ENCODE data around the gene STAT3.
"Not testable (repeated sequence)": the region's sequence is repeated elsewhere in the genome, so short reads cannot be mapped to it uniquely, and the experiment has no call there.

The STAT3 gene

GRCh38 chr17:42388381-42389134 is at the start of gene STAT3:
TSS of gene STAT3 (minus strand) at chr17:42388442. CDS start at chr17:42348516, 39,926 bp downstream.
- peak; percentile 99 for DNase-seq

DNA sequence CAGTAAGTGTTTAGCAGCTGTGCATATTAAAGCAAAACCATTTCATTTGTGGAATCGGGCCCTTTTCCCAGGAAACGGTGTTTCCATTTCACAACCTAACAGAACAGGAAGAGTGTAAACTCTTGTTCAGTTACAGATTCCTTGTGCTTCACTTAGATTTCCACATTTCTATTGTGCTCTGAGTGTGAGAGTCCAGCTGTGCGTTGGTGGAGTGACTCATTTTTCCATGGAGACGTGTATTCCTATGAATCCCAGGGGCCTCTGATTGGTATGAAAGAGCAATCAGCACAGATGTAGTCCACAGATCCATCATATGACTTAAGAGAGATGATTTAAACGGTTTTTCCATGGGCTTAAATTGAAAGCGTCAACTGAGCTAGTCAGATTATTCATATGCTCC is 48.1 kb upstream of the STAT3 start:
- no peak for DNase-seq

GRCh38 chr17:42431758-42432161 is 43.5 kb upstream of the STAT3 start:
- no peak for DNase-seq

GRCh38 chr17:42429726-42430447 is 41.6 kb upstream of the STAT3 start:
- no peak for DNase-seq

- DNase-seq: peak; percentile 97
Observed at GRCh38 chr17:42428141-42428944, 40.1 kb upstream of the STAT3 start.

DNA sequence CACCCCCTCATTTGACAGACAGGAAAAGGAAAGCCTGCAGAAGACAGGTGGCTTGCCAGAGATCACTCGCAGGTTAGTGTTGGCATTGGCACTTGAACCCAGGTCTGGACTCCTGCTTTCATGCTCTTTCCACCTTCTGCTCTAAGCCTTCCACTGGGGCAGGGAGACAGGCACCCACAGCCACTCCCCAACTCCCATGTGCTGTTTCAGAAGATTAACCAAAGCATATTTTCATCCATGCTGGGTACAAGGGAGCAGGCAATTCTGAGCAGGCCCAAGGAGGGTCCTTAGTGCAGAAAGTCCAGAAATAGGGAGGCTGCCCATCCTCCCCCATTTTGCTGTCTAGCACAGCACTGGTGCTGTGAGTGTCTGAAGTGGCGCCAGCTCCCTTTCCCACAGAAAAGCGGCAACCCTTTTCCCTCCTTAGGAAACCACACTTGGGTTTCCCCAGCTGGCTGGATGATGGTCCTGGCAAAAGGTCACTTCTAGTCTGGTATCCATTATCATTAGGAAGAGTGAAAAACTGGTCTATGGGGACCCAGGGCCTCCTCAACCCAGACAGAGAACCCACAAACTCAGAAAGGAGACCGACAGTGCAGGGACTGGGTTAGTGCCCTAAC is 36.9 kb upstream of the STAT3 start:
- no peak for DNase-seq

DNA sequence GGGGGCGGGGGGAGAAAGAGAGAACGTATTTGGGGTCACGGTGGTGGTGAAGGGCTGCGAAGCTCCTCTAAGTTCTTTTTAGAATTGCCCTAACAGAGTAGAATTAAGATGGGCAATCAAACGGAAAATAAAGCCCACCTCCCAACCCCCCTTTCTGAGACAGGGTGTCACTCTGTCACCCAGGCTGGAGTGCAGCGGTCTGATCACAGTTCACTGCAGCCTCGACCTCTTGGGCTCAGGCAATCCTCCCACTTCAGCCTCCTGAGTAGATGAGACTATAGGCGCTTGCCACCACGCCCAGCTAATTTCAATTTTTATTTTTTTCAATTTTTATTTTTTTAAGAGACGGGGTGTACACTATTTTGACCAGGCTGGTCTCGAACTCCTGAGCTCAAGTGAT is 35.5 kb upstream of the STAT3 start:
- DNase-seq: no peak

GRCh38 chr17:42422958-42423712 is 34.9 kb upstream of the STAT3 start, which contains the start of gene CAVIN1:
TSS of gene CAVIN1 (minus strand) at chr17:42423256. CDS start at chr17:42423097, 159 bp downstream.
- DNase-seq: peak; percentile 98

- no peak for DNase-seq
Observed at GRCh38 chr17:42422412-42422957, 34.2 kb upstream of the STAT3 start.

DNA sequence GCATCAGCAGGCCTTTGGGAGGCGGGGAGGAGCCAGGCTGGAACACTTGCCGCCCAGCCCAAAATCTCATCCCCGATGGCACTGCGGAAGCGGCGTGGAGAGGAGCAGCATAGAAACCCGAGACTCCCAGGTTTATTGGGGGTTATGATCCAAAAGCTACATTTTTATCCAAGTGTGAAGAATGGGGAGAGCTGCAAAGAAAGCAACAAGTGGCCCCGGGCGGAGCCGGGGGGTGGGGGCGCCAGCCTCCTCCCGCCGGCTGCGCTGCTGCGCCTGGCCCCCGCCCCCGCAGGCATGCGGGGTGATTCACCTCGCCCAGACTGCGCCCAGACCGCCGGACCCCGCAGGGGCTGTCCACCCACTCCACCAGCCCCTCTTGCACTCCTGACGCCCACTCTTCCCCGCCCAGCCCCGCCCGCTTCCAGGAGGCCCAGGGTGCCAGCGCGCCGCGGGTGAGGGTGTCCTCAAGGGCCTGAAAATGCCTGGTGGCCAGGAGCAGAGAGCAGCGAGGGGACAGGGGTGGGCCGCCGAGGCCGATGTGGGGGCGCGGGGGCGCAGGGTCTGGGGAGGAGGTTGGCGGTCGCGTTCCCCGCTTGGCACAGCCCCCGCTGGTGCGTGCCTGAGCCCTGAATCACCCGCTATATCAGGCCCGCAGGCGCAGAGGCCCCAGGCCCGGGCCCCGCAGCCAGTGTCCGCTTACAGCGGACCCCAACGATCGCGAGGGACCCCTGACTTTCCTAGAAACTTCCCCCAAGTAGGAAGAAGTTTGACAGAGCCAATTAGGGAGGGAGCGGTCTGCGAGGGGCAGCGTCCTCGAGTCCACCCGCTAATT is 33.5 kb upstream of the STAT3 start:
- peak; percentile 84 for DNase-seq

- no peak for DNase-seq
Observed at GRCh38 chr17:42421136-42421506, 32.9 kb upstream of the STAT3 start.

DNA sequence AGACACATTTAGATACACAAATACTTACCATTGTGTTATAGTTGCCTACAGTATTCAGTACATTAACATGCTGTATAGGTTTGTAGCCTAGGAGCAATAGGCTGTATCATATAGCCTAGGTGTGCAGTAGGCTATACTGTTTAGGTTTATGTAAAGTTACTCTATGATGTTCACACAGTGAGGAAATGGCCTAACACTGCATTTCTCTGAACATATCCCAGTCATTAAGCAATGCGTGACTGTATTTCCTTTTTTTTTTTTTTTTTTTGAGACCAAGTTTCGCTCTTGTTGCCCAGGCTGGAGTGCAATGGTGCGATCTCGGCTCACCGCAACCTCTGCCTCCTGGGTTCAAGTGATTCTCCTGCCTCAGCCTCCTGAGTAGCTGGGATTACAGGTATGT is 29.7 kb upstream of the STAT3 start:
- DNase-seq: not testable (repeated sequence)

DNA sequence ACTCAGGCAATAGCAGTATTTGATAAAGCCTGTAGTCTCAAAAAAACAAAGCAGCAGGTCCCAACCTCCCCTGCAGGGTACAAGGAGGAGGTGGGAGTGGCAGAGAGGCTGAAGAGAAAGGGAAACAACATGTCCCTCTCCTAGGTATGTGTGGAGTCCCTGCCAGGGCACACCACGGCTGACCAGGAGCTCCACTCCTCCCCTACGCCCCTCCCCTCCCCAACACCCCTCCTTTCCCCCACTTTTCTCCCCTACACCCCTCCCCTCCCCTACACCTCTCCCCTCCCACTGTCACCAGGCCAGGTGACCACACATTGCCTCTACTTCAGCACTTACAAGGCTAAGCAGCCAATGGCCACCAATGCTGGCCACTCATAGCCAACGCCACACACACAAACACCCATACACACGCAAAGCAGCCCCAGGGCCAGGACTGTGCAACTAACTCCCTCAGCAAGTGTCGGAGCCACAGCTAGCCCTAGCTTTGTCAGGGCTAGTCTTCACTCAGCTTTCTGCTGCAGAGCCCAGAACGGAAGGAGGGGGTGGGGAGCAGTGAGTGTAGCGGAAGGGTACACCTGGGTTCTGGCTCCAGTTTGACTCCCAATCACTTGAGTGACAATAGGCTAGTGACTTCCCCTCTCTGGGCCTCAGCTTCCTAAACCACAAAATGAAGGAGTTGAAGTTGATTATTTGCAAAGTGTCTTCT is 26.6 kb upstream of the STAT3 start:
- no peak for DNase-seq

DNA sequence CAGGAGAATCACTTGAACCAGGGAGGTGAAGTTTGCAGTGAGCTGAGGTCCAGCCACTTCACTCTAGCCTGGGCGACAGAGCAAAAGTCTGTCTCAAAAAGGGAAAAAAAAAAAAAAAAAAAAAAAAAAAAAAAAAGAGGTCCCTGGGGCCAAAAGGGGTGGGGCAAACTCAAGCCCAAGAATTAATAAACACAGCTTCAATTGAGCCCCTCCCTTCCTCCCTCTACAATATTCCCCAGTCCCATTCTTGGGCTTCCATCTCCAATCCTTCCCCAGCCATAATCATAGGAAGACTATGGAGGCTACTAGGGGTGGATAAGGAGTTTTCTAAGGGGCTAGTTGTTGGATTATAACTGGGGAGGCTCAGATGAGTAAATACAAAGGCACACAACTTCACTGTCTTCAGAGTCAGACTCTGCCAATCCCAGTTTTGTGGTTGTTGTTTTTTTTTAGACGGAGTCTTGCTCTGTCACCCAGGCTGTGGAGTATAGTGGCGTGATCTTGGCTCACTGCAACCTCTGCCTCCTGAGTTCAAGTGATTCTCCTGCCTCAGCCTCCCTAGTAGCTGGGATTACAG is 25.3 kb upstream of the STAT3 start:
- no peak for DNase-seq

DNA sequence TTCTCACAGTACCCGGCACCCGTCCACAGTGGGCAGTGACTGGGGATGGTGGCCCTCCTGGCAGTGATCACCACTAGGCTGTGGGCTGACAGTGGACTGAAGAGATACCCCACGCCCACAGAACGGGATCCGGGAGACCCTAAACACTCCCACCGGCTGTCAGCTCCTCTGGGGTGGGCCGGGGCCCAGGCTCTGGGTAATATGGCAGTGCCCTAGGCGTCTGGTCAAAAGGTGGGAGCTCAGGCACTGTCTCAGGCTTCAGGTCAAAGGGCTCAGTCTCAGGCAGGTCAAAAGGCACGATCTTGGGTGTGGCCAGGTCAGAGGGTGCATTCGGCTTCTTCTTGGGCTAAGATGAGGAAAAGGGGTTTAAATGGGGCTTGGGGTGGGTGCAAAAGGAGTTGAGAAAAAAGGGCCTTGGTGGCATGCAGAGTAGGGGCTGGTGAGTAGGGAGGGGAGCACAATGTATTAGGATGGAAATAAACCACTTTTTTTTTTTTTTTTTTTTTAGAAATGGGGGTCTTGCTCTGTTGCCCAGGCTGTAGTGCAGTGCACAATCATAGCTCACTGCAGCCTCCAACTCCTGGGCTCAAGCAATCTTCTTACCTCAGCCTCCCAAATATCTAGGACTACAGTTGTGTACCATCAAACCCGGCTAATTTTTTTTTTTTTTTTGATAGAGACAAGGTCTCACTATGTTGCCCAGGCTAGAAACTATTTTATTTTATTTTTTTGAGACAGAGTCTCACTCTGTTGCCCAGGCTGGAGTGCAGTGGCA is 23.9 kb upstream of the STAT3 start:
- no peak for DNase-seq

- no peak for DNase-seq
Observed at GRCh38 chr17:42411361-42411760, 23.1 kb upstream of the STAT3 start.

DNA sequence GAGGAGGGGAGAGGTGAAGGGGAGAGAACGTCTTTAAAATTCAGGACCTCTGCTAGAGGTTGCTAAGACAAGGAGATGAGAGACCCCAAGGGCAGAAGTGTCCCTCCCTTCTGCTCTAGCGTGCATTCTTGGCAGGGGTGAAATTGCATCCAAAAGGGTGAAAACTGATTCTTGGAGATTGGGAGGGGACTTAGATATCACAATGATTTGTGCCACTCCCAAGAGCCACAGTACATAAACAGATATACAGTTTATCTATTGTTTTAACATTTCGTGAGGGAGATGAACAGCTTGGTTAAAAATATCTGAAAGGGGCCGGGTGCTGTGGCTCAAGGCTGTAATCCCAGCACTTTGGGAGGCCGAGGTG is 22.1 kb upstream of the STAT3 start:
- DNase-seq: no peak

DNA sequence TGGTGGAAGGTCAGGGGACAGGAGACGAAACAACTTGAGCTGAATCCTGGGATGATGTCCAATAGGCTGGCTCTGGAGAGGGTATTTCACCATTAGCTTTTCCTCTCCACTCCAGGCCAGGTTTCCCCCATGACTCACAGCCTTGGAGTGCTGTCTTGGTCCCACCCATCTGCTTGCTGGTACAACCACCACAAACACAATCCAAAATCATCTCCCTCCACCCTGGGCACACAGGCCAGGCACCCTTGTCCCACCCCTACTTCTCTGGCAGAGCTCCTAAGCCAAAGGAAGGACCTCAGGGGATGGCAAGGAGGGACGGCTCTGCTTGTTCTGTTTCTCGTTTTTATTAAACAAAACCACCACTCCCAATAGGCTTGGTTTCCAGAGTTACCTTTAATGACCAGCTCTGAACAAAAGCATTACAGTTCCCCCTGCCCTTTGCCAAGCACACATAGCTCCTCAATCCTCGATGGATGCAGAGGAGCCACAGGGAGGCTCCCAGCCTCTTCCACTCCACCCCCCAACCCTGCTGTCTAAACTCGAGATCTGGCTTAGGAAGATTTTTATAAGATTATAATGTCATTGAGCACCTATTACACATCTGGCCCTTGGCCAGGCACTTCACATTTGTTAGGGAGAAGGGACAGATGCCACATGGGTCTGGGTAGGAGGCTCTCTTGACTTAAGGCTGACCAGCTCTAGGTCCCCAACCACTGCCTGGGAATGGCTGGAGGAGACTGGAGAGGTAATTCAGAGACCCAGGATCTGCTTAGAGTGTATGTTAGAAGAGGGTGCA is 21.5 kb upstream of the STAT3 start:
- DNase-seq: peak; percentile 90
